HepG2 (cell line): Measurements from ENCODE around the gene EMC9. TPM values are rescaled to one million over a fixed set of nuclear protein-coding genes. Genes with fewer than 3 reads are reported as not detected.

Experiments used
- AKAP8 ChIP-seq: sonication (generic); formaldehyde crosslinking; IDR thresholded peaks from 2 replicates; pipeline ENCODE4 v1.5.1; 2020; ENCODE audit warnings: mild to moderate bottlenecking, missing genetic modification reagents
- BORCS8-MEF2B ChIP-seq: sonication (generic); formaldehyde crosslinking; IDR thresholded peaks from 2 replicates; pipeline ENCODE4 v1.8.0; 2022; ENCODE audit warnings: mild to moderate bottlenecking, missing genetic modification reagents
- GABPB1 ChIP-seq: IDR thresholded peaks from 2 replicates; pipeline ENCODE4 v1.6.1; 2016; ENCODE audit warnings: mild to moderate bottlenecking, missing genetic modification reagents, moderate library complexity, missing compliant biosample characterization
- HOXD1 ChIP-seq: sonication (generic); formaldehyde crosslinking; IDR thresholded peaks from 2 replicates; pipeline ENCODE4 v1.5.0; 2020; ENCODE audit warnings: missing genetic modification reagents
- ISX ChIP-seq: sonication (generic); formaldehyde crosslinking; conservative IDR thresholded peaks from 2 replicates; pipeline ENCODE4 v1.5.0; 2020; ENCODE audit warnings: missing genetic modification reagents
- MIER3 ChIP-seq: IDR thresholded peaks from 2 replicates; pipeline ENCODE4 v1.6.1; 2016; ENCODE audit warnings: missing compliant biosample characterization, borderline replicate concordance
- MTF1 ChIP-seq: sonication (generic); formaldehyde crosslinking; IDR thresholded peaks from 2 replicates; pipeline ENCODE4 v1.5.0; 2020; ENCODE audit warnings: missing genetic modification reagents
- MTF2 ChIP-seq: sonication (generic); formaldehyde crosslinking; IDR thresholded peaks from 2 replicates; pipeline ENCODE4 v1.5.0; 2020; ENCODE audit warnings: missing genetic modification reagents, borderline replicate concordance
- POLR2G ChIP-seq: fragments of 200-400 bp; formaldehyde crosslinking; IDR thresholded peaks from 2 replicates; pipeline ENCODE4 v1.6.1; 2018; ENCODE audit warnings: mild to moderate bottlenecking, low read depth, low read length, moderate library complexity
- RBM39 ChIP-seq: fragments of 200-400 bp; formaldehyde crosslinking; IDR thresholded peaks from one replicate; pipeline ENCODE4 v1.6.1; 2018; ENCODE audit warnings: antibody characterized with exemption, mild to moderate bottlenecking, low read depth, low read length; ENCODE audit not compliant: poor library complexity, severe bottlenecking
- SETDB1 ChIP-seq: sonication (generic); formaldehyde crosslinking; IDR thresholded peaks from 2 replicates; pipeline ENCODE4 v1.5.1; 2020; ENCODE audit warnings: missing genetic modification reagents, mild to moderate bottlenecking, borderline replicate concordance
- SIX1 ChIP-seq: sonication (generic); formaldehyde crosslinking; IDR thresholded peaks from 2 replicates; pipeline ENCODE4 v1.4.0; 2020; ENCODE audit warnings: missing genetic modification reagents, borderline replicate concordance
- ZFAT ChIP-seq: sonication (generic); formaldehyde crosslinking; conservative IDR thresholded peaks from 2 replicates; pipeline ENCODE4 v1.8.1; 2023; ENCODE audit warnings: missing genetic modification reagents, inconsistent platforms
- ZFP37 ChIP-seq: sonication (generic); formaldehyde crosslinking; IDR thresholded peaks from 2 replicates; pipeline ENCODE4 v1.4.0; 2020; ENCODE audit warnings: missing genetic modification reagents, borderline replicate concordance
- ZFX ChIP-seq: sonication (generic); formaldehyde crosslinking; IDR thresholded peaks from 2 replicates; pipeline ENCODE4 v1.4.0; 2020; ENCODE audit warnings: mild to moderate bottlenecking, low read depth, missing genetic modification reagents, moderate library complexity
- ZNF550 ChIP-seq: sonication (generic); formaldehyde crosslinking; IDR thresholded peaks from 2 replicates; pipeline ENCODE4 v1.4.0; 2020; ENCODE audit warnings: mild to moderate bottlenecking, missing genetic modification reagents, borderline replicate concordance
- ZNF574 ChIP-seq: sonication (generic); formaldehyde crosslinking; IDR thresholded peaks from 2 replicates; pipeline ENCODE4 v1.4.0; 2020; ENCODE audit warnings: missing genetic modification reagents
- ZNF605 ChIP-seq: sonication (generic); formaldehyde crosslinking; IDR thresholded peaks from 2 replicates; pipeline ENCODE4 v1.8.0; 2022; ENCODE audit warnings: mild to moderate bottlenecking, missing genetic modification reagents
- ZNF660 ChIP-seq: sonication (generic); formaldehyde crosslinking; IDR thresholded peaks from 2 replicates; pipeline ENCODE4 v1.5.1; 2020; ENCODE audit warnings: mild to moderate bottlenecking, low read depth, missing genetic modification reagents, borderline replicate concordance
- ZNF672 ChIP-seq: sonication (generic); formaldehyde crosslinking; IDR thresholded peaks from 2 replicates; pipeline ENCODE4 v1.8.1; 2022; ENCODE audit warnings: missing genetic modification reagents
- ZNF816 ChIP-seq: sonication (generic); formaldehyde crosslinking; IDR thresholded peaks from 2 replicates; pipeline ENCODE4 v1.8.0; 2022; ENCODE audit warnings: missing genetic modification reagents, mild to moderate bottlenecking, borderline replicate concordance
- polyA plus RNA-seq, 8 experiments: library from polyadenylated mRNA; depleted of rRNA in 3 of 8; stranded (reverse) in 7 of 8; unstranded in 1 of 8; fragments of >200 nt; fragmentation: Illumina TruSeq in 4 of 8; extraction: Trizol in 4 of 8; gene quantifications; 2 replicates each; pipeline versions ENCODE4 v1.2.1 to v1.2.3, GENCODE V29; 2011 to 2016; ENCODE audit warnings: low read depth in 4 of 8, missing spikeins in 1 of 8, mixed read lengths in 1 of 8; ENCODE audit not compliant: insufficient read depth in 1 of 8
- total RNA-seq, 5 experiments: library from RNA; depleted of rRNA; stranded (reverse); fragments of >200 nt; fragmentation: Illumina TruSeq; extraction: Trizol; gene quantifications; 2 replicates each; pipeline ENCODE4 v1.2.3, GENCODE V29; 2016; ENCODE audit warnings: low read depth in 1 of 5
- TF ChIP-seq, protein P1 (sequence below): sonication (generic); formaldehyde crosslinking; IDR thresholded peaks from 2 replicates; pipeline ENCODE4 v1.4.0; 2020; ENCODE audit warnings: mild to moderate bottlenecking, missing genetic modification reagents
- TF ChIP-seq, protein P2 (sequence below): sonication (generic); formaldehyde crosslinking; IDR thresholded peaks from 2 replicates; pipeline ENCODE4 v1.4.0; 2020; ENCODE audit warnings: low read depth, mild to moderate bottlenecking, missing genetic modification reagents
- TF ChIP-seq, protein P3 (sequence below): sonication (generic); formaldehyde crosslinking; IDR thresholded peaks from 2 replicates; pipeline ENCODE4 v1.9.0; 2021; ENCODE audit warnings: missing genetic modification reagents, borderline replicate concordance

Gene EMC9
- total and polyA plus RNA-seq, 2 of the 13 experiments (the other 11 are each of a cell fraction or from before 2014, with no cell fraction given) = 60.5 to 78.7 TPM

DNA sequence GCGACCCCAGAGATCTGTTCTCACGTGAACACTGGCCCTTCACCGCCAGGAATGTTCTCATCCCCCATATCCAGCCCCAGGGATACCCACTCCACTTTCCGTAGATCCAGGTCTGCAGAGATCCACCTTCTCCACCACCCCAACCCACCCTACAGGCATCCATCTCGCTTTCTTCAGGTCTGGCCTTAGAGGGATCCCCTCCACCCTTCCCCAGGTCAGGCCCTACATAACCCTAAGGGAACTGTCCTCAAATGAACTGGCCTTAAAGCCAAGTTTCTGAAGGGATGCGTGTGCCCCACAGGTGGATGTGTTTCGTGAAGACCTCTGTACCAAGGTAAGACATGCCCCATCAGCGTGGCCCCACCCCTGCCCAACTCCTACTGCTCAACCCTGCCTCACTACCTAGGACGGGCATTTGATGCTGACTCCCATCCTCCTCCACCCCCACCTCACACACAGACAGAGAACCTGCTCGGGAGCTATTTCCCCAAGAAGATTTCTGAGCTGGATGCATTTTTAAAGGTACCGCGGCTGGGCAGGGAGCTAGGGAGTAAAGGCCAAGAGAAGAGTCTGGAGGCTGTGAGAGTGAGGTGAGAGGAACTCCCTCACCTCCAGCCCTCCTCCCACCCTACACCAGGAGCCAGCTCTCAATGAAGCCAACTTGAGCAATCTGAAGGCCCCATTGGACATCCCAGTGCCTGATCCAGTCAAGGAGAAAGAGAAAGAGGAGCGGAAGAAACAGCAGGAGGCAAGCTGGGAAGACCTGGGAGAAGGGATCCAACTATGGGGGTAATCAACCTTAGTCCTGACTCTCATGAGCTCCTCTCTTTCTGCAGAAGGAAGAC is 4.5 kb downstream of the EMC9 start (continued):
- no peak for TF ChIP-seq ZNF672 (CRISPR knock-in tag)
- TF ChIP-seq, protein P1, sequence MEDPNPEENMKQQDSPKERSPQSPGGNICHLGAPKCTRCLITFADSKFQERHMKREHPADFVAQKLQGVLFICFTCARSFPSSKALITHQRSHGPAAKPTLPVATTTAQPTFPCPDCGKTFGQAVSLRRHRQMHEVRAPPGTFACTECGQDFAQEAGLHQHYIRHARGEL = peak; percentile 43
- TF ChIP-seq ZNF660 = 0 out of 2 replicates have a peak, but pooled peaks have one; percentile 85
- TF ChIP-seq POLR2G = peak; percentile 12
- no peak; the same call in 1 of the 2 replicates for TF ChIP-seq ZNF605
- no peak; the same call in 1 of the 2 replicates for TF ChIP-seq ZFP37 (CRISPR knock-in tag)
- TF ChIP-seq, protein P2, sequence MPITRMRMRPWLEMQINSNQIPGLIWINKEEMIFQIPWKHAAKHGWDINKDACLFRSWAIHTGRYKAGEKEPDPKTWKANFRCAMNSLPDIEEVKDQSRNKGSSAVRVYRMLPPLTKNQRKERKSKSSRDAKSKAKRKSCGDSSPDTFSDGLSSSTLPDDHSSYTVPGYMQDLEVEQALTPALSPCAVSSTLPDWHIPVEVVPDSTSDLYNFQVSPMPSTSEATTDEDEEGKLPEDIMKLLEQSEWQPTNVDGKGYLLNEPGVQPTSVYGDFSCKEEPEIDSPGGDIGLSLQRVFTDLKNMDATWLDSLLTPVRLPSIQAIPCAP = no peak
- TF ChIP-seq ZNF816 = no peak
- TF ChIP-seq ISX (CRISPR knock-in tag) = no peak
- TF ChIP-seq SETDB1 (CRISPR knock-in tag) = no peak
- TF ChIP-seq MTF2 (CRISPR knock-in tag) = no peak
- no peak for TF ChIP-seq GABPB1
- peak; percentile 61 for TF ChIP-seq BORCS8-MEF2B (CRISPR knock-in tag)
- no peak for TF ChIP-seq MTF1 (CRISPR knock-in tag)
- TF ChIP-seq ZFX (CRISPR knock-in tag) = no peak
- 0 out of 2 replicates have a peak, but pooled peaks have one; percentile 39 for TF ChIP-seq ZNF550 (CRISPR knock-in tag)
- 0 out of 2 replicates have a peak, but pooled peaks have one; percentile 64 for TF ChIP-seq AKAP8 (CRISPR knock-in tag)
- 0 out of 2 replicates have a peak, but pooled peaks have one; percentile 46 for TF ChIP-seq HOXD1 (CRISPR knock-in tag)
- peak; percentile 13; the same call in 1 of the 2 replicates for TF ChIP-seq ZNF574 (CRISPR knock-in tag)
- TF ChIP-seq RBM39 = no peak
- TF ChIP-seq, protein P3, sequence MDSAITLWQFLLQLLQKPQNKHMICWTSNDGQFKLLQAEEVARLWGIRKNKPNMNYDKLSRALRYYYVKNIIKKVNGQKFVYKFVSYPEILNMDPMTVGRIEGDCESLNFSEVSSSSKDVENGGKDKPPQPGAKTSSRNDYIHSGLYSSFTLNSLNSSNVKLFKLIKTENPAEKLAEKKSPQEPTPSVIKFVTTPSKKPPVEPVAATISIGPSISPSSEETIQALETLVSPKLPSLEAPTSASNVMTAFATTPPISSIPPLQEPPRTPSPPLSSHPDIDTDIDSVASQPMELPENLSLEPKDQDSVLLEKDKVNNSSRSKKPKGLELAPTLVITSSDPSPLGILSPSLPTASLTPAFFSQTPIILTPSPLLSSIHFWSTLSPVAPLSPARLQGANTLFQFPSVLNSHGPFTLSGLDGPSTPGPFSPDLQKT (CRISPR knock-in tag) = no peak
- TF ChIP-seq MIER3 (CRISPR knock-in tag) = peak; percentile 40; the same call in 1 of the 2 replicates
- TF ChIP-seq ZFAT (CRISPR knock-in tag) = no peak
- TF ChIP-seq SIX1 (CRISPR knock-in tag) = no peak
